Measurements from ENCODE around the gene CTSF. TPM values are rescaled to one million over a fixed set of nuclear protein-coding genes. Genes with fewer than 3 reads are reported as not detected.

CTSF gene
- total RNA-seq, 4 donors from 2014 or later: 5.4 to 24.3 (median 21.8) TPM

GRCh38 chr11:66600631-66601233, 32.3 kb upstream of the CTSF start:
- Histone ChIP-seq H3K36me3 (peaks cover 0 to 37% (median 0%) of the 10 kb centered on the region in 3 donors), H3K27me3 (no peaks in the 10 kb centered on the region), H3K4me3 (no peak overlapping the region), H3K4me1 (peaks cover 0 to 4% (median 3%) of the 10 kb centered on the region in 4 donors), H3K27ac (no peak overlapping the region), H3K9me3 (no peaks in the 10 kb centered on the region)
- DNase-seq: no peak
- TF ChIP-seq, protein P1, sequence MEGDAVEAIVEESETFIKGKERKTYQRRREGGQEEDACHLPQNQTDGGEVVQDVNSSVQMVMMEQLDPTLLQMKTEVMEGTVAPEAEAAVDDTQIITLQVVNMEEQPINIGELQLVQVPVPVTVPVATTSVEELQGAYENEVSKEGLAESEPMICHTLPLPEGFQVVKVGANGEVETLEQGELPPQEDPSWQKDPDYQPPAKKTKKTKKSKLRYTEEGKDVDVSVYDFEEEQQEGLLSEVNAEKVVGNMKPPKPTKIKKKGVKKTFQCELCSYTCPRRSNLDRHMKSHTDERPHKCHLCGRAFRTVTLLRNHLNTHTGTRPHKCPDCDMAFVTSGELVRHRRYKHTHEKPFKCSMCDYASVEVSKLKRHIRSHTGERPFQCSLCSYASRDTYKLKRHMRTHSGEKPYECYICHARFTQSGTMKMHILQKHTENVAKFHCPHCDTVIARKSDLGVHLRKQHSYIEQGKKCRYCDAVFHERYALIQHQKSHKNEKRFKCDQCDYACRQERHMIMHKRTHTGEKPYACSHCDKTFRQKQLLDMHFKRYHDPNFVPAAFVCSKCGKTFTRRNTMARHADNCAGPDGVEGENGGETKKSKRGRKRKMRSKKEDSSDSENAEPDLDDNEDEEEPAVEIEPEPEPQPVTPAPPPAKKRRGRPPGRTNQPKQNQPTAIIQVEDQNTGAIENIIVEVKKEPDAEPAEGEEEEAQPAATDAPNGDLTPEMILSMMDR (IDR thresholded peaks at IDR 0.05): no peak
- TF ChIP-seq POLR2A (IDR thresholded peaks at IDR 0.05): no peak

DNA sequence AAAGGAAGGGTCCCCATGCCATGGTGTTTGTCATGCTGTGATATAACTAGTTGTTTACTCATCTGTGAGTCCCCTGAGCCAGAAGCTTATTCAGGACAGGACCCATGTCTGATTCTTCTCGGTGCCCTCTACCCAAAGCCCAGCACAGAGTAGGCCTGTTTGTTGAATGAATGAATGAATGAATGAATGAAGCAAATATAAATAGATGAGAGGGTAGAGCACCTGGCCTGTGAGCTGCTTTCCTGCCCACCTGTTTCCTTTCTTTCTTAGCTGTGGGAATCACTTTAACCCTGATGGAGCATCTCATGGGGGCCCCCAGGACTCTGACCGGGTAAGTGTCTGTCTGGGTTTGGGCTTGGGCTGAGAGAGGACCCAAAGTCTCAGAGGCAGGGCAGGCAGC, 31.8 kb upstream of the CTSF start:
- no peak for DNase-seq
- TF ChIP-seq, protein P1 (IDR thresholded peaks at IDR 0.05): no peak
- TF ChIP-seq POLR2A (IDR thresholded peaks at IDR 0.05): no peak
- Histone ChIP-seq H3K27me3 (no peaks in the 10 kb centered on the region), H3K9me3 (no peaks in the 10 kb centered on the region), H3K27ac (no peak overlapping the region), H3K36me3 (peaks cover 0 to 32% (median 0%) of the 10 kb centered on the region in 3 donors), H3K4me3 (no peak overlapping the region), H3K4me1 (peaks cover 0 to 9% (median 7%) of the 10 kb centered on the region in 4 donors)

DNA sequence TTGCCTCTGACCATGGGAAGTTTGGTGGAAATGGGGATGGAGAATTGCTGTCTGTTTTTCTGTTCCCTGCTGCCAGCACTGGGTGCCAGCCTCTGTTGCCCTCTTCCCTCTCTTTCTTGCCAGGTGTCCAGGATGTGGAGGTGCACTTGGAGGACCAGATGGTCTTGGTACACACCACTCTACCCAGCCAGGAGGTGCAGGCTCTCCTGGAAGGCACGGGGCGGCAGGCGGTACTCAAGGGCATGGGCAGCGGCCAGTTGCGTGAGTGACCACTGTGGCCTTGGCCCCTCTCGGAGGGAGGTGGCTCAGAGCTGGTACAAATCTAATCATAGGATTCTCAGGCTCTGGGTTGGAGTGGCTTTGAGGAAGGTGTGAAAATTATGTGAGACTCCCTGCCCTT, 30.6 kb upstream of the CTSF start:
- Histone ChIP-seq H3K9me3 (no peaks in the 10 kb centered on the region), H3K36me3 (peaks cover 0 to 26% (median 0%) of the 10 kb centered on the region in 3 donors), H3K27me3 (no peaks in the 10 kb centered on the region), H3K4me3 (no peak overlapping the region), H3K4me1 (peaks cover 0 to 21% (median 14%) of the 10 kb centered on the region in 4 donors), H3K27ac (no peak overlapping the region)
- no peak for DNase-seq
- no peak for TF ChIP-seq POLR2A (IDR thresholded peaks at IDR 0.05)
- TF ChIP-seq, protein P1 (IDR thresholded peaks at IDR 0.05): no peak

- Histone ChIP-seq H3K27me3 (no peaks in the 10 kb centered on the region), H3K27ac (peak overlapping the region; percentile 13 to 67 (median 56)), H3K4me1 (peaks cover 3 to 38% (median 19%) of the 10 kb centered on the region in 4 donors), H3K9me3 (no peaks in the 10 kb centered on the region), H3K36me3 (peaks cover 0 to 16% (median 0%) of the 10 kb centered on the region in 3 donors), H3K4me3 (peak overlapping the region in 1 of 4 donors; percentile 4)
- TF ChIP-seq, protein P1 (IDR thresholded peaks at IDR 0.05): no peak
- TF ChIP-seq POLR2A (IDR thresholded peaks at IDR 0.05): no peak
- peak in 2 of 3 donors; percentile 36 to 54 for DNase-seq
These were observed 27.0 kb upstream of the CTSF start for GRCh38 chr11:66595245-66595904.

DNA sequence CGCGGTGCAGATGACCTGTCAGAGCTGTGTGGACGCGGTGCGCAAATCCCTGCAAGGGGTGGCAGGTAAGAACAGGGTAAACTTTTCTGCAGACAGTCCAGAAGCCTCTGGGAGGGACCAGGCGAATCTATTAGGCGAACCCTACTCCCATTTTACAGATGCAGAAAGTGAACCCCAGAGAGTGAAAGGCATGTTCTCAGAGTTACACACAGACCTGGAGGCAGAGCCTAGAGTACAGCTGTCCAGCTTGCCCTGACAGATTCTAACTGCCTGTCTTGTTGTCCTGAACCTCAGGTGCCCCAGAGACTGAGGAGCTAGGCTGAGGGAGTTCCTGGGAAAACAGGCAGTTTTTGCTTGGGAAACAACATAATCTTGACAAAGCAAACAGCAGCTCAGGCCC, 25.2 kb upstream of the CTSF start:
- H3K9me3 ChIP-seq: no peaks in the 10 kb centered on the region
- H3K4me3 ChIP-seq: peak overlapping the region; percentile 49 to 71 (median 57)
- no peaks in the 10 kb centered on the region for H3K27me3 ChIP-seq
- no peak for DNase-seq
- no peaks in the 10 kb centered on the region for H3K36me3 ChIP-seq
- peaks cover 3 to 38% (median 19%) of the 10 kb centered on the region in 4 donors for H3K4me1 ChIP-seq
- peak overlapping the region; percentile 68 to 87 (median 82) for H3K27ac ChIP-seq
- TF ChIP-seq POLR2A (IDR thresholded peaks at IDR 0.05): no peak
- TF ChIP-seq, protein P1 (IDR thresholded peaks at IDR 0.05): no peak
